GM21381 (cell line): ENCODE results near the gene GREB1.

Experiments
- ATAC-seq: cut with Tn5 transposase; IDR thresholded peaks from one replicate; pipeline ENCODE4 v1.9.1; 2021; ENCODE audit warnings: mild to moderate bottlenecking, moderate library complexity; ENCODE audit not compliant: unreplicated experiment

The GREB1 gene

DNA sequence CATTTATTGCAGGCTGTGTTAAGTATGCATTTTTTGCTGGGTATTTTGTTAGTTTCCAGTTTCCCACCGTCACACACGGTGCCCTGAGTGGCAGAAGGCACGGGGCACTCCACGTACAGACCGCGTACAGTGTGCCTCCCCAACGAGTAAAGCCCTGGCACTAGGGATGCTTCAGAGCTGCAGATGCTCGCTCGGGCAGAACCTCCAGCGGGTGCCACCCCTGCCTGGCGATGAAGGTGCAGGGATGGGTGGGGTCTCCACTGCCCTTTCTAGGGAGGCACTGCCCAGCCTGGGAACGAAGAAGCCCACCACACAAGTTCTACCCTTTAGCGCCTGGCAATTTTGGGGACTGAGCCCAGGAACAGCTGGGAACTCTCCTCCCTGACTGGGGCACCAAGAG is 4.1 kb downstream of the GREB1 start:
- ATAC-seq: no peak

DNA sequence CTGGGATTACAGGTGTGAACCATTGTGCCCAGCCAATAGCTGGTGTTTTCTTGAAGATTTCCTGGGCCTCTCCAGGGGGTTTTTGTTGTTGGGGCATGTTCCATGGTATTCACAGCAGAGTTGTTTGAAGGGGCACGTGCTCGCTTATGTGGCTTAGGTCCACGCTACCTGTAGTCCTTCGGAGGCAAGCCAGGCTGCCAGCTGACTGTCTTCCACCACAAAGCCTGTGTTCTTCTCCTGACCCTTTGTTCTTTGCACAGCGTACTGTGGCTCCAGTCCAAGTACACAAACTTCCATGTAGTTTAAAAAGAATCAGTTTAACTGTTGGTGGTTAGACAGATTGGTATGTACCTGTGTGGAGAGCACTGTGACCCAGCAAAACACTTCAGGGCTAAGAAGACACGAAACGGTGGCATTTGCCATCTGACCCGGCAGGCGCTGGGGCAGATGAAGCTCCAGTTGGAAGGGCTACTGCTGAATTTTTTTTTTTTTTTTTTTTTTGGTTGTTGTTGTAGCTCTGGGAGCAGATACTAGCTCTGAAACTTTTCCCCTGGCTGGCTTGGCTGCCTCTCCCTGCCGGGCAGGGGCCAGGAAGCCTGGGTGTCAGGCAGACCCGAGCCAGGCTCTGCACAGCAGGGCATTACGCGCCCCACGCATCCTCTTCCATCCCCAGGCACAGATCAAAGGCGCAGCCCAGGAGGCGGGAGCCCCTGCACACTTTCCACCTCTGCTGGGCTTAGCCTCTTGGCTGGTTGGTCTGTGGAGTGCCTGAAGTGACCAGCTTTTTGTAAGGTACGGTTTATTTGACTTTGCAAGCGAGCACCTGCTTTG is 5.7 kb downstream of the GREB1 start:
- no peak for ATAC-seq

GRCh38 chr2:11540148-11540995 is 6.5 kb downstream of the GREB1 start:
- ATAC-seq: no peak

DNA sequence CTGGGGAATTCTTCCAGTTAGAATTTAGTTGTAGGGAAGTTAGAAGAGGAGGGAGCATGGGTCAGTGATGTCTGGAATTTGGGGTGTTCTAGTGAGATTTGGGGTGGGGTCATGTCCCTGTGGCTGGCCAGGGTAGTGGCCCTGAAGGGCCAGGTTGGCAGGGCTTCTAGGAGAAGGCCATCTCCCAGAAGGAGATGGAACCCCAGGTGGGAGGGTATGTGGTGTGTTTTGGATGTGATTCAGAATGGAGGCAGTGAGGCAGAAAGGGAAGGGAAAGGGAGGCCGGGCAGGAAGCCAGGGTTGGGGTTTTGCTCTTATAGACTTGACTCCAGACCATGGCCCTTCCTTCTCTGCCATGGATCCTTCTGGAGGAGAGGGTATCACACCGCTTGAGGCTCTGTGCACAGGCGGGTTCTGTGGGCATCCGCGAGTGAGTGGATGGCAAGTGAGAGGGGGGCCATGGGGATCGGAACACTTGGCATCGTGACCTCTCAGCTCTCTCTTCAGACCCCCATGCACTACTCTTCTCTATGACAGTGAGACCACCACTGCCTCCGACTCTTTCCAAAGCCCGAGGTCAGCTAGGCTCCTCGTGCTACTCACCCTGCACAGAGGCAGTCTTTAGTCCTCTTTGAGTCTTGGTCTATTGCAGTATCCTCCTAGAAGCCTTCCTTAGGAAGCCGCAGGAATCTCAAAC is 7.3 kb downstream of the GREB1 start:
- ATAC-seq: no peak

DNA sequence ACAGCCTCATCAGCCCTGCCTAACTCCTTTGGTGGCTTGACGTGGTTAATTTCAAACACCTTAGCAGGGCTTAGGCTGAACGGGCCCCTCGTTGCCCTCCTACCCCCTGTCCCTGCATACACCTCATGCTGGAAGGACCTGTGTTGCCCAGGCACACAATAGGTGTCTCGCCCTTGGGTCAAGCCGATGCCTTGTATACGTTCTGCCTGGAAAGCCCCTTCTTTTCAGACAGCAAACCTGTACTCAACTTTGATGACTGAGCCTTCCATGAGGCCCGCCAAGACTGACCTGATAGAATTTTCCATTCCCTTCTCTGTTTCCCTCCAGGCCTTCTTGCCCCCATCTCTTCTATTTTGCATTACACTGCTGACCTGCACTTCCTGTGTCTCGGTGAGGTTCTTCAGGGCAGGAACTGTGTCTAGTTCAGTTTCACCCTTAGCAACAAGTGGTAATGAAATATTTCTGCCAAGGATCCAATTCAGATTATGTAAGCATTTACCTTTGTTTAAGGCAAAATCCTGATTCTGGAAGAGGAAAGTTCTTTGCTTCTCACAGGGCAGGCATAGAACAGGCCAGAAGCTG is 7.9 kb downstream of the GREB1 start:
- no peak for ATAC-seq

DNA sequence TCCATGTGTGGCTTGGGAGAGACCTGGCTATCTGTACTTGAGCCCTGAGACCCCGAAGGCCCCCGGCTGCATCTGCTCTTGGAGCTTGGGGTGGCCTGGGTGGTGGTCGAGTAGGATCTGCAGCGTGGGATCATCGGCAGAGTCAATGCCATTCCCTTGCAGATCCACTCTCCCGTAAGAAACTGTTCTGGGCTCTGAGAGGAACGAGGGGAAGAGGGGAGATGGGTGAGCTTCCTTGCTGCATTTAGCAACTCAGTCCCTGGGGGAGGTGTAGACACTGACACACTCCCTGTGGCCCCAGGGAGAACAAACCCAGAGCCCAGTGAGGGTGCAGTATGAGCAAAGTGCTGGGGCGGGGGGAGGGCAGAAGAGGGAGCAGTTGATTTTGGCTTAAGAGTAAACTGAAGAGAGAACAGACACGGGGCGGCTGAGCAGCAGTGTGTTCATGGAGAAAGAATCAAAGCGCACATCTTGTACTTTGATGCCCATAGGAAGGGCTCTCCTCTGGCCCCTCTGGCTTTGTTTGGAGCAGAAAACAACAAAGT is 8.5 kb downstream of the GREB1 start:
- ATAC-seq: no peak

- ATAC-seq: no peak
Observed at GRCh38 chr2:11543337-11544216, 9.7 kb downstream of the GREB1 start.

DNA sequence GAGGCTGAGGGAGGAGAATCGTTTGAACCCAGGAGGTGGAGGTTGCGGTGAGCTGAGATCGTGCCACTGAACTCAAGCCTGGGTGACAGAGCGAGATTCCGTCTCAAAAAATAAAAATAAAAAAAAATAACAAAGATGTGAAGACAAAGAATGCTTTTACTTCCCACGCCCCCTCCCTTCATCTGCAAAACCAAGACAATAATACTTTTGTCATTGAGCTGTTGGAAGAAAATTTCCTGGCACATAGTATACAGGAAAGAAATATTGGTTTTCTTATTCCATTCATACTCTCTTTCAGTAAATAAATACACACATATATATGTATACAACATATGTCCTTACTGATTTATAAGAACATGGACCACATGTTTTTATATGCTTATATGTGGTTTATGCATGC is 12.2 kb downstream of the GREB1 start:
- no peak for ATAC-seq

- no peak for ATAC-seq
Observed at GRCh38 chr2:11547912-11548497, 14.2 kb downstream of the GREB1 start.

GRCh38 chr2:11550302-11550701 is 16.5 kb downstream of the GREB1 start:
- ATAC-seq: no peak

- ATAC-seq: no peak
Observed at GRCh38 chr2:11550901-11551568, 17.2 kb downstream of the GREB1 start.

- ATAC-seq: no peak
Observed at GRCh38 chr2:11551569-11552259, 17.9 kb downstream of the GREB1 start.

GRCh38 chr2:11552260-11552638 is 18.4 kb downstream of the GREB1 start:
- no peak for ATAC-seq

DNA sequence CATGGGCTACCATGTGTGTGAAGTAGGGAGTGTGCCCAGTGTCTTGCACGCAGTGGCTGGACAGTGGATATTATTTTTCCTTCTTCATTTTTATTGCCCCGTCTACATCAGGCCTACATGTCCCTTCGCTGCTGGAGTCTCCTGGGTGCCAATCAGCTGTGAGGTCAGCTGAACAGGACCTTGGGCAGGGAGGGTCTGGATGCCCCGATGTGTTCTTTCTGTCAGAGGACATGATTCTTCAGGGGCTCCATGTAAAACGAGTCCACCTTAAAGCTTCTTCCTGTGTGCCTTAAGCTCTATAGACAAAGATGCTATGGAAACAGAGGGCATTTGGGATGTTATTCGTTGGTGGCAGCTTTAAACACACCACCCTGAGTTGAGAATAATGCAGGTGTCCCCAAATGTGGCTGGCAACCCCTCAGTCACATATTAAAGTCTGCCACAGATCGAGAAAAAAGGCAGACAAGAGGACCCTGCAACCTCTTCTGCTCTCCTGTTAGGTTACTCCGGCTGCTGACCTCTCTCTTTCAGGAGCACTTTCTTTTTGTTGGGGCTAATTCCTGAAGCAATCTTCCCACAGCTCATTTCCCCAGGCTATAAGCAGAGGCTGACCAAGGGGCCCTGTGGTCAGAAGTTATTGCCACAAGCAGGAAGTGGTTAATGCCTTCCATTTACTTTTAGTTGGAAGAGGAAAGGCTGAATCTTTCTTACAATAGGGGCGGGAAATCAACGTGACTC is 20.0 kb downstream of the GREB1 start:
- ATAC-seq: no peak

DNA sequence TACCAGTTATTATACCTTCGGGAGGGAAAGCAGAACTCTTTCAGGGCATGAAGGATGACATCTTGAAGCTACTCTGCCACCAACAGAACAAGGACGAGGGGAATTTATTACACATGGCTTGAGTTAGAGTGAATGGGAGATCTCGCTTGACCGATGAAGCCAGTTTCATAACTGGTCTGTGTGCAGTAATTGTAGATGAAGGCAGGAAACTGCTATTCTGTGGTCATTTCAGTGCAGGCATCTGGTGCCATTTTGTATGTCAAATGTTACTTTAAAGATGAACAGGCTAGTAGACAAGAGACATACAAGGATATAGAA is 20.5 kb downstream of the GREB1 start:
- no peak for ATAC-seq

- no peak for ATAC-seq
Observed at GRCh38 chr2:11556101-11556806, 22.4 kb downstream of the GREB1 start.

DNA sequence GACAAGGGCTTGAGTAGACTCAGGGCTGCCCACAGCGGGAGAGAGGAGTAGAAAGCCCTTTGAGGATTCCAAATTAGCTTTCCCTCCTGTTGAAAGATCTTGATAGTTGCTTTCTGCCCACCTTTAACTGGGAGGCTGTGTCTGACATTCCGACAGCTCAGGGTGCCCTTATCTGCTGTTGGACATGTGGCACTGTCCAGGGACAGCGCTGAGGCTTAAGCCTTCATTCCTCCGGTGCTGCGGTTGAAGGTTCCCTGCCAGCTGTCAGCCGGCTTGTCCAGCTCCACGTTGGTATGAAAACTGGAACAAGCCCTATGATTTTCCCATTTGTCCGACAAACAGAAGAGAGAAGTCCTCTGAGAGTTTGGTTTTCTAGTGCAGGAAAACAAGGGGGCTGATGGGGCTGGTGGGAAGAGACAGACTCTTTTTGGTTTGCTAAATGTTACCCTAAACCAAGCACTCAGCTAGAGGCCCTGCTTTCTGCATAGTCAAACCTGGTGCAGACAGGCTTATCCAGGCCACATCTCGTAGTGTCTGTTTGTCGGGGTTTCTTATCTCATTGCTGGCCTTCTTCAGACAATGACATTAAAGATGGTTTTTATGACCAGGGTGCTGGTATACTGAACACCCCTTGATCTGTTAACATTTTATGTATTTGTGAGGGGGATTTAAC is 24.5 kb downstream of the GREB1 start:
- ATAC-seq: no peak
